PC-9 (cell line): ENCODE measurements around the gene TES. TPM values are rescaled to one million over a fixed set of nuclear protein-coding genes. Genes with fewer than 3 reads are reported as not detected.

Experiments
- BruUV-seq: library from RNA; stranded (reverse); fragments of 400-500 nt; replicated peaks from 2 replicates; lab custom pipeline; 2021; lab: Mats Ljungman, UMichigan
- CTCF ChIA-PET: fragments of 300-600 bp; sonication (Branson Sonifier 250); formaldehyde crosslinking; loops from one replicate; lab custom pipeline; 2022; ENCODE audit warnings: antibody characterized with exemption; lab: Charles Lee
- POLR2A ChIA-PET: fragments of 300-600 bp; sonication (Branson Sonifier 250); formaldehyde crosslinking; loops from one replicate; lab custom pipeline; 2022; ENCODE audit warnings: antibody characterized with exemption; ENCODE audit not compliant: unreplicated experiment; lab: Charles Lee
- DNase-seq, 2 experiments: peaks; one replicate each; pipeline versions ENCODE4 v3.0.0 to v3.0.0-alpha.2; 2015 to 2022; ENCODE audit warnings: mixed read lengths in 1 of 2
- H2AFZ ChIP-seq: fragments of 200-600 bp; sonication (generic); 2 replicates; pipeline ENCODE4 v1.8.1; 2017; ENCODE audit warnings: antibody characterized with exemption
- H3F3A ChIP-seq: fragments of 200-600 bp; sonication (generic); 2 replicates; pipeline ENCODE4 v1.8.1; 2017; ENCODE audit warnings: antibody characterized with exemption, mild to moderate bottlenecking, low read depth; ENCODE audit not compliant: insufficient read depth
- H3K27ac ChIP-seq: fragments of 200-600 bp; sonication (generic); 2 replicates; pipeline ENCODE4 v1.6.1; 2016; ENCODE audit warnings: mixed run types
- H3K27me3 ChIP-seq: fragments of 200-600 bp; sonication (generic); 2 replicates; pipeline ENCODE4 v1.6.1; 2016; ENCODE audit warnings: low read depth, mixed run types; ENCODE audit not compliant: insufficient read depth
- H3K36me3 ChIP-seq: fragments of 200-600 bp; sonication (generic); 2 replicates; pipeline ENCODE4 v1.6.1; 2016; ENCODE audit warnings: low read depth, mixed run types
- H3K4me1 ChIP-seq: fragments of 200-600 bp; sonication (generic); replicated peaks from 2 replicates; pipeline ENCODE4 v1.6.1; 2016; ENCODE audit warnings: mixed run types; ENCODE audit not compliant: insufficient read depth
- H3K4me2 ChIP-seq: fragments of 200-600 bp; sonication (generic); 2 replicates; pipeline ENCODE4 v1.6.1; 2017; ENCODE audit warnings: mixed run types
- H3K4me3 ChIP-seq: fragments of 200-600 bp; sonication (generic); 2 replicates; pipeline ENCODE4 v1.6.1; 2016; ENCODE audit warnings: mixed run types
- H3K79me2 ChIP-seq: fragments of 200-600 bp; sonication (generic); 2 replicates; pipeline ENCODE4 v1.6.1; 2017; ENCODE audit warnings: low read depth, mixed run types
- H3K9me2 ChIP-seq: fragments of 200-600 bp; sonication (generic); 2 replicates; pipeline ENCODE4 v1.8.1; 2017; ENCODE audit warnings: mild to moderate bottlenecking; ENCODE audit not compliant: insufficient read depth
- H3K9me3 ChIP-seq: fragments of 200-600 bp; sonication (generic); 2 replicates; pipeline ENCODE4 v1.8.1; 2016; ENCODE audit warnings: low read depth; ENCODE audit not compliant: insufficient read depth
- H4K20me1 ChIP-seq: fragments of 200-600 bp; sonication (generic); 2 replicates; pipeline ENCODE4 v1.8.1; 2017; ENCODE audit not compliant: insufficient read depth
- CTCF ChIP-seq: fragments of 200-600 bp; sonication (generic); conservative IDR thresholded peaks from 2 replicates; pipeline ENCODE4 v1.6.1; 2017; ENCODE audit warnings: mixed run types, antibody characterized with exemption, mild to moderate bottlenecking, moderate library complexity
- EZH2 ChIP-seq: fragments of 200-600 bp; sonication (generic); IDR thresholded peaks from 2 replicates; pipeline ENCODE4 v1.8.0; 2017; ENCODE audit warnings: antibody characterized with exemption, low read depth
- intact Hi-C: fragments of 100-400 bp; cut with micrococcal nuclease; formaldehyde crosslinking; loops from one replicate; pipeline ENCODE4 v1.10.0; 2022; ENCODE audit not compliant: unreplicated experiment
- total RNA-seq: library from RNA; stranded (reverse); gene quantifications from 2 replicates; pipeline ENCODE4 v1.2.3, GENCODE V29; 2021

The TES gene
- total RNA-seq, 1 experiment from 2014 or later, result 210 TPM

GRCh38 chr7:116196947-116197346, 13.4 kb upstream of the TES start:
- Histone ChIP-seq H3F3A (no peaks in the 10 kb centered on the region), H2AFZ (no peak overlapping the region), H3K27ac (no peak overlapping the region), H3K27me3 (no peaks in the 10 kb centered on the region), H3K36me3 (no peaks in the 10 kb centered on the region), H4K20me1 (no peaks in the 10 kb centered on the region), H3K9me3 (no peaks in the 10 kb centered on the region; the same call in 1 of the 2 replicates), H3K9me2 (no peaks in the 10 kb centered on the region), H3K4me3 (no peak overlapping the region), H3K4me2 (no peak overlapping the region), H3K79me2 (no peaks in the 10 kb centered on the region), H3K4me1 (no peaks in the 10 kb centered on the region)
- BruUV-seq, result no TSS peak
- CTCF ChIA-PET, result interaction anchor here (0.7 kb wide), 1 partner anchor 20 kb away, joined by 3 read pairs; no protein-coding TSS in a partner anchor
- TF ChIP-seq EZH2, result no peak
- TF ChIP-seq CTCF, result no peak
- intact Hi-C loops, result no loop called here
- POLR2A ChIA-PET, result no interaction called here
- no peak for DNase-seq

- H3K4me1 ChIP-seq, result no peaks in the 10 kb centered on the region
- intact Hi-C loops, result no loop called here
- POLR2A ChIA-PET, result no interaction called here
Measured at GRCh38 chr7:116197360-116197759, 13.0 kb upstream of the TES start.

DNA sequence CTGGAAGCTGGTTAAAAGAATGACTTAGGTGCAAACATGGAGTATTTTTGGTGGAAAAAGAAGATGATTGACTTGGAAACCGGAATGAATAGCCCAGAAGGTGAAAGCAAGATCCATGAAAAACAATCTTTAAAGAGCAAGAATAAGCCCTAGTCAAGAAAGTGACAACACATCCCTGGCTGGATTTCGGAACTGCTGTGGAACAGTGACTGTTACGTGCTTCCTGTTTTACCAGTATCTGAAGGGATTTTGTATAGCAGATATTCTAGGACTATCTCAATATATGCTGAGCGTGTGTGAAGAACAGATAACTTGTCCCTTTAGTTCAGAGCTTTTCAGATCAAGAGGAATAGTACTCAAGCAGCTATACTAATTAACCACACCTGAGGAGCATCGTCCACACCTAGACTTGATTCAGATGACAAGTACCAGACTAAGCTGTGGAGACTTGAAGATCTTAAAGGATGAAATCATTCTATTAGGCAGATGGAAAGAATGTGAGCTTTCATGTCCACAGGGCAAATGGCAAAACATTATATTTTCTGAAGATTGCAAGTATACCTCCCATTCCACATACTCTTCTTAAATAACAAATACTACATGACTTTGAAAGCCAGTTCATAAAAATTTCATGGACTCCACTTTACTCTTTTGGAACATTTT, 11.5 kb upstream of the TES start:
- no peaks in the 10 kb centered on the region for H3K9me2 ChIP-seq
- intact Hi-C loops, result no loop called here
- H4K20me1 ChIP-seq, result no peaks in the 10 kb centered on the region
- H3K9me3 ChIP-seq, result no peaks in the 10 kb centered on the region; the same call in 1 of the 2 replicates
- ChIA-PET CTCF (no interaction called here), POLR2A (no interaction called here)
- no peaks in the 10 kb centered on the region for H3K79me2 ChIP-seq
- H3K4me3 ChIP-seq, result no peak overlapping the region
- no peak for DNase-seq
- no peak for TF ChIP-seq EZH2
- H3K27me3 ChIP-seq, result no peaks in the 10 kb centered on the region
- H3K4me1 ChIP-seq, result no peaks in the 10 kb centered on the region
- H2AFZ ChIP-seq, result no peak overlapping the region
- H3K4me2 ChIP-seq, result no peak overlapping the region
- no peak overlapping the region for H3K27ac ChIP-seq
- H3K36me3 ChIP-seq, result no peaks in the 10 kb centered on the region
- H3F3A ChIP-seq, result no peaks in the 10 kb centered on the region
- BruUV-seq, result no TSS peak

More at GRCh38 chr7:116197360-116197759, 13.0 kb upstream of the TES start:
- no peaks in the 10 kb centered on the region for H3K36me3 ChIP-seq
- no peak overlapping the region for H3K4me2 ChIP-seq
- no peaks in the 10 kb centered on the region for H3F3A ChIP-seq
- DNase-seq, result no peak
- no TSS peak for BruUV-seq
- H2AFZ ChIP-seq, result no peak overlapping the region
- TF ChIP-seq EZH2 (no peak), CTCF (no peak)
- H3K79me2 ChIP-seq, result no peaks in the 10 kb centered on the region
- H3K9me2 ChIP-seq, result no peaks in the 10 kb centered on the region
- no peak overlapping the region for H3K4me3 ChIP-seq
- no peak overlapping the region for H3K27ac ChIP-seq
- no peaks in the 10 kb centered on the region for H4K20me1 ChIP-seq
- no peaks in the 10 kb centered on the region for H3K27me3 ChIP-seq
- CTCF ChIA-PET, result interaction anchor here (0.7 kb wide), 1 partner anchor 19 kb away, joined by 3 read pairs; no protein-coding TSS in a partner anchor
- H3K9me3 ChIP-seq, result no peaks in the 10 kb centered on the region; the same call in 1 of the 2 replicates
